T-cell (primary cell): Measurements from ENCODE around the gene BDKRB1. TPM values are rescaled to one million over a fixed set of nuclear protein-coding genes. Genes with fewer than 3 reads are reported as not detected.

ENCODE experiments used
- ATAC-seq, 4 experiments: fragments of 200-7000 bp in 3 of 4; fragments of 150-1000 bp in 1 of 4; cut with Tn5 transposase; replicated peaks in 1 of 4; 1 replicate in 3 of 4; 2 replicates in 1 of 4; pipeline ENCODE4 v1.10.0; 2021; ENCODE audit warnings: moderate library complexity in 3 of 4, mild to moderate bottlenecking in 2 of 4, moderate number of reproducible peaks in 1 of 4
- CTCF ChIA-PET, 2 donors: fragments of 300-600 bp; sonication (Branson Sonifier 250); formaldehyde crosslinking; loops; one replicate each; lab custom pipeline; 2022; ENCODE audit warnings: antibody characterized with exemption in 2 of 2; lab: Charles Lee
- POLR2A ChIA-PET, 2 donors: fragments of 300-600 bp; sonication (Branson Sonifier 250); formaldehyde crosslinking; loops; one replicate each; lab custom pipeline; 2022; ENCODE audit warnings: antibody characterized with exemption in 2 of 2; lab: Charles Lee
- DNase-seq, 35 experiments: peaks; one replicate each; pipeline versions ENCODE4 v3.0.0 to v3.0.0-alpha.2; 2013 to 2023
- H3K27ac ChIP-seq: one replicate; pipeline ENCODE4 v1.5.1; 2013; ENCODE audit warnings: low read length
- H3K27me3 ChIP-seq, 2 experiments: replicated peaks in 1 of 2; 1 replicate in 1 of 2; 2 replicates in 1 of 2; pipeline versions ENCODE4 v1.6.1 to v1.7.0; 2013; ENCODE audit warnings: low read length in 1 of 2, mixed read lengths in 1 of 2; ENCODE audit not compliant: control insufficient read depth in 2 of 2, insufficient read depth in 2 of 2; ENCODE audit errors: extremely low read depth in 1 of 2
- H3K36me3 ChIP-seq, 2 donors: 1 replicate in 1 of 2; 2 replicates in 1 of 2; pipeline versions ENCODE4 v1.6.1 to v1.7.0; 2013; ENCODE audit warnings: low read length in 1 of 2; ENCODE audit not compliant: control insufficient read depth in 2 of 2, insufficient read depth in 1 of 2; ENCODE audit errors: extremely low read depth in 1 of 2
- H3K4me1 ChIP-seq, 2 experiments: 1 replicate in 1 of 2; 2 replicates in 1 of 2; pipeline versions ENCODE4 v1.6.1 to v1.7.0; 2013; ENCODE audit warnings: low read length in 2 of 2, mixed read lengths in 1 of 2; ENCODE audit not compliant: insufficient read depth in 2 of 2, control insufficient read depth in 1 of 2; ENCODE audit errors: extremely low read depth in 1 of 2
- H3K4me3 ChIP-seq, 2 donors: 1 replicate in 1 of 2; 2 replicates in 1 of 2; pipeline versions ENCODE4 v1.5.1 to v1.7.0; 2013; ENCODE audit warnings: mild to moderate bottlenecking in 2 of 2, low read length in 1 of 2, moderate library complexity in 1 of 2; ENCODE audit not compliant: control insufficient read depth in 1 of 2; ENCODE audit errors: extremely low read depth in 1 of 2
- H3K9me3 ChIP-seq: 2 replicates; pipeline ENCODE4 v1.7.0; 2013
- H3K27ac Mint-ChIP-seq, 2 donors: one replicate each; pipeline ENCODE4 v1.8.0; 2020 to 2021; ENCODE audit warnings: mild to moderate bottlenecking in 2 of 2, mixed read lengths in 2 of 2
- H3K27me3 Mint-ChIP-seq, 2 donors: one replicate each; pipeline ENCODE4 v1.8.0; 2021 to 2022; ENCODE audit warnings: mixed read lengths in 2 of 2
- H3K36me3 Mint-ChIP-seq: one replicate; pipeline ENCODE4 v1.8.0; 2021; ENCODE audit warnings: mixed read lengths
- H3K4me1 Mint-ChIP-seq, 3 donors: one replicate each; pipeline ENCODE4 v1.8.0; 2020 to 2022; ENCODE audit warnings: mixed read lengths in 3 of 3, mild to moderate bottlenecking in 1 of 3
- H3K4me3 Mint-ChIP-seq, 3 donors: one replicate each; pipeline ENCODE4 v1.8.0; 2020 to 2022; ENCODE audit warnings: mild to moderate bottlenecking in 3 of 3, mixed read lengths in 3 of 3, moderate library complexity in 3 of 3
- H3K9me3 Mint-ChIP-seq, 3 donors: one replicate each; pipeline ENCODE4 v1.8.0; 2020 to 2022; ENCODE audit warnings: mixed read lengths in 3 of 3
- WGBS: methylation state at CpG from one replicate; pipeline ENCODE4 v1.1.5; 2013; ENCODE audit warnings: missing lambda C conversion rate; ENCODE audit not compliant: insufficient coverage; 5-methylcytosine and 5-hydroxymethylcytosine counted together
- total RNA-seq, 35 experiments: library from RNA in 6 of 35; stranded (reverse) in 6 of 35; fragments of 120-200 nt in 1 of 35; gene quantifications; one replicate each; pipeline versions ENCODE4 v1.2.1 to v1.2.4 and lab custom pipeline; 2013 to 2026

Gene BDKRB1
- total RNA-seq, 5 donors from 2014 or later (not counting 1 experiment from before 2014, with no cell fraction given) = not detected

GRCh38 chr14:96260341-96260821 lies 4.4 kb downstream of the BDKRB1 start:
- no peak overlapping the region for H3K4me3 Mint-ChIP-seq
- peaks cover 21 to 25% of the 10 kb centered on the region in 2 donors for H3K27me3 Mint-ChIP-seq
- DNase-seq = no peak
- Histone ChIP-seq H3K36me3 (no peaks in the 10 kb centered on the region), H3K4me1 (no peaks in the 10 kb centered on the region), H3K27ac (no peak overlapping the region), H3K27me3 (peaks cover 0 to 22% of the 10 kb centered on the region in 2 experiments), H3K4me3 (no peak overlapping the region), H3K9me3 (no peaks in the 10 kb centered on the region)
- no peaks in the 10 kb centered on the region for H3K36me3 Mint-ChIP-seq
- WGBS = 44% methylated on average over 2 of the region's 2 CpGs
- no peak for ATAC-seq
- ChIA-PET POLR2A (no interaction called here), CTCF (no interaction called here)
- no peak overlapping the region for H3K27ac Mint-ChIP-seq
- H3K9me3 Mint-ChIP-seq = no peaks in the 10 kb centered on the region
- H3K4me1 Mint-ChIP-seq = no peaks in the 10 kb centered on the region

- ATAC-seq = no peak
- H3K4me3 Mint-ChIP-seq = no peak overlapping the region
- no peaks in the 10 kb centered on the region for H3K36me3 ChIP-seq
- peaks cover 0 to 24% of the 10 kb centered on the region in 2 experiments for H3K27me3 ChIP-seq
- no peaks in the 10 kb centered on the region for H3K4me1 Mint-ChIP-seq
- H3K27me3 Mint-ChIP-seq = peaks cover 20 to 26% of the 10 kb centered on the region in 2 donors
- H3K27ac ChIP-seq = no peak overlapping the region
- H3K9me3 ChIP-seq = no peaks in the 10 kb centered on the region
- no peak overlapping the region for H3K27ac Mint-ChIP-seq
- no peaks in the 10 kb centered on the region for H3K36me3 Mint-ChIP-seq
- H3K9me3 Mint-ChIP-seq = no peaks in the 10 kb centered on the region
- 94% methylated on average over 2 of the region's 5 CpGs for WGBS
- ChIA-PET CTCF (no interaction called here), POLR2A (no interaction called here)
- H3K4me3 ChIP-seq = no peak overlapping the region
- no peaks in the 10 kb centered on the region for H3K4me1 ChIP-seq
- no peak for DNase-seq
These were observed 5.0 kb downstream of the BDKRB1 start for GRCh38 chr14:96261053-96261452.

- POLR2A ChIA-PET = no interaction called here
- no peaks in the 10 kb centered on the region for H3K4me1 ChIP-seq
These were observed 6.0 kb downstream of the BDKRB1 start for GRCh38 chr14:96261772-96262655.

GRCh38 chr14:96263347-96264199 lies 7.6 kb downstream of the BDKRB1 start:
- POLR2A ChIA-PET = no interaction called here
- H3K4me3 ChIP-seq = no peak overlapping the region
- H3K4me3 Mint-ChIP-seq = no peak overlapping the region
- no peak overlapping the region for H3K27ac Mint-ChIP-seq
- no peaks in the 10 kb centered on the region for H3K9me3 ChIP-seq
- CTCF ChIA-PET = no interaction called here
- 91% methylated on average over 16 of the region's 20 CpGs for WGBS
- H3K4me1 ChIP-seq = no peaks in the 10 kb centered on the region
- H3K27me3 ChIP-seq = peaks cover 0 to 27% of the 10 kb centered on the region in 2 experiments
- peaks cover 18 to 19% of the 10 kb centered on the region in 2 donors for H3K27me3 Mint-ChIP-seq
- H3K9me3 Mint-ChIP-seq = no peaks in the 10 kb centered on the region
- ATAC-seq = no peak
- DNase-seq = no peak
- H3K36me3 Mint-ChIP-seq = no peaks in the 10 kb centered on the region
- no peaks in the 10 kb centered on the region for H3K36me3 ChIP-seq
- no peak overlapping the region for H3K27ac ChIP-seq
- H3K4me1 Mint-ChIP-seq = no peaks in the 10 kb centered on the region

More at GRCh38 chr14:96261772-96262655, 6.0 kb downstream of the BDKRB1 start:
- Mint-ChIP-seq H3K4me3 (no peak overlapping the region), H3K27ac (no peak overlapping the region), H3K9me3 (no peaks in the 10 kb centered on the region), H3K27me3 (peaks cover 23 to 27% of the 10 kb centered on the region in 2 donors), H3K4me1 (no peaks in the 10 kb centered on the region), H3K36me3 (no peaks in the 10 kb centered on the region)
- CTCF ChIA-PET = no interaction called here
- H3K4me3 ChIP-seq = no peak overlapping the region
- DNase-seq = no peak
- H3K9me3 ChIP-seq = no peaks in the 10 kb centered on the region
- no peaks in the 10 kb centered on the region for H3K36me3 ChIP-seq
- WGBS = 82% methylated on average over 13 of the region's 16 CpGs
- peaks cover 0 to 26% of the 10 kb centered on the region in 2 experiments for H3K27me3 ChIP-seq
- ATAC-seq = no peak
- H3K27ac ChIP-seq = no peak overlapping the region

GRCh38 chr14:96264200-96264553 lies 8.2 kb downstream of the BDKRB1 start:
- Mint-ChIP-seq H3K27ac (no peak overlapping the region), H3K4me1 (no peaks in the 10 kb centered on the region), H3K9me3 (no peaks in the 10 kb centered on the region), H3K4me3 (no peak overlapping the region), H3K36me3 (no peaks in the 10 kb centered on the region), H3K27me3 (peaks cover 18 to 19% of the 10 kb centered on the region in 2 donors)
- Histone ChIP-seq H3K27me3 (peaks cover 0 to 33% of the 10 kb centered on the region in 2 experiments), H3K4me1 (no peaks in the 10 kb centered on the region), H3K4me3 (no peak overlapping the region), H3K9me3 (no peaks in the 10 kb centered on the region), H3K36me3 (no peaks in the 10 kb centered on the region), H3K27ac (no peak overlapping the region)
- 81% methylated on average over 8 of the region's 14 CpGs for WGBS
- DNase-seq = no peak
- CTCF ChIA-PET = no interaction called here
- no peak for ATAC-seq
- POLR2A ChIA-PET = no interaction called here

- DNase-seq (no peak), ATAC-seq (no peak)
- no peak overlapping the region for H3K4me3 Mint-ChIP-seq
- H3K36me3 Mint-ChIP-seq = no peaks in the 10 kb centered on the region
- H3K4me3 ChIP-seq = no peak overlapping the region
- ChIA-PET POLR2A (no interaction called here), CTCF (no interaction called here)
- no peaks in the 10 kb centered on the region for H3K4me1 ChIP-seq
- H3K27me3 Mint-ChIP-seq = peaks cover 18 to 19% of the 10 kb centered on the region in 2 donors
- H3K4me1 Mint-ChIP-seq = no peaks in the 10 kb centered on the region
- H3K27ac ChIP-seq = no peak overlapping the region
- H3K27me3 ChIP-seq = peaks cover 0 to 34% of the 10 kb centered on the region in 2 experiments
- no peaks in the 10 kb centered on the region for H3K9me3 ChIP-seq
- 46% methylated on average over 2 of the region's 3 CpGs for WGBS
- H3K36me3 ChIP-seq = no peaks in the 10 kb centered on the region
- H3K27ac Mint-ChIP-seq = no peak overlapping the region
- no peaks in the 10 kb centered on the region for H3K9me3 Mint-ChIP-seq
These were observed 8.8 kb downstream of the BDKRB1 start for GRCh38 chr14:96264853-96265252.
